HG03575 (cell line): Measurements from ENCODE around the gene DUSP15.

Experiments
- ATAC-seq: cut with Tn5 transposase; IDR thresholded peaks from one replicate; pipeline ENCODE4 v1.9.1; 2021; ENCODE audit not compliant: unreplicated experiment, insufficient number of reproducible peaks, low FRiP score; ENCODE audit errors: extremely low read depth

The DUSP15 gene

GRCh38 chr20:31862157-31862470 is 8.2 kb downstream of the DUSP15 start:
- no peak for ATAC-seq

GRCh38 chr20:31861385-31862156 is 8.8 kb downstream of the DUSP15 start:
- no peak for ATAC-seq

GRCh38 chr20:31861135-31861384 is 9.3 kb downstream of the DUSP15 start:
- ATAC-seq: no peak

GRCh38 chr20:31860390-31861134 is 9.8 kb downstream of the DUSP15 start:
- no peak for ATAC-seq

GRCh38 chr20:31859998-31860380 is 10.3 kb downstream of the DUSP15 start:
- no peak for ATAC-seq

- ATAC-seq: no peak
These were observed 10.9 kb downstream of the DUSP15 start for GRCh38 chr20:31859266-31859997.

GRCh38 chr20:31858760-31859083 is 11.6 kb downstream of the DUSP15 start:
- ATAC-seq: no peak

GRCh38 chr20:31857861-31858759 is 12.2 kb downstream of the DUSP15 start:
- ATAC-seq: no peak

- ATAC-seq: no peak
These were observed 13.8 kb downstream of the DUSP15 start for GRCh38 chr20:31856516-31856915.

GRCh38 chr20:31853481-31853880 is 16.8 kb downstream of the DUSP15 start:
- no peak for ATAC-seq

GRCh38 chr20:31851240-31851955 is 18.9 kb downstream of the DUSP15 start:
- ATAC-seq: no peak

- no peak for ATAC-seq
These were observed 20.9 kb downstream of the DUSP15 start for GRCh38 chr20:31849306-31849930.

GRCh38 chr20:31848088-31848999 is 22.0 kb downstream of the DUSP15 start:
- no peak for ATAC-seq

GRCh38 chr20:31846793-31847138 is 23.6 kb downstream of the DUSP15 start:
- ATAC-seq: no peak

- no peak for ATAC-seq
These were observed 24.9 kb downstream of the DUSP15 start, which contains the start of gene FOXS1 for GRCh38 chr20:31845300-31845863. FOXS1 (minus strand) TSS chr20:31845604; CDS start chr20:31845542, 62 bp downstream.

- ATAC-seq: no peak
These were observed 25.5 kb downstream of the DUSP15 start for GRCh38 chr20:31844737-31845299.

GRCh38 chr20:31843881-31844280 is 26.4 kb downstream of the DUSP15 start:
- ATAC-seq: no peak
